ENCODE results near the gene CMTM8.

The CMTM8 gene

GRCh38 chr3:32195995-32196540, 42.4 kb upstream of the CMTM8 start:
- TF ChIP-seq POLR2AphosphoS5 (IDR thresholded peaks at IDR 0.05; ENCODE audit: low read depth, low read length) = no peak
- TF ChIP-seq TAF1 (IDR thresholded peaks at IDR 0.05; ENCODE audit: borderline replicate concordance, insufficient read depth, low read length) = no peak
- no peak for TF ChIP-seq REST (IDR thresholded peaks at IDR 0.05; ENCODE audit: insufficient read depth in 1 of 2, low read depth in 2 of 2, low read length in 2 of 2)
- no peak for TF ChIP-seq FOXP2 (optimal IDR thresholded peaks at IDR 0.05; ENCODE audit: borderline replicate concordance, extremely low read depth, extremely low read length, insufficient read depth)

GRCh38 chr3:32197991-32198390, 40.5 kb upstream of the CMTM8 start:
- TF ChIP-seq REST (IDR thresholded peaks at IDR 0.05; ENCODE audit: insufficient read depth in 1 of 2, low read depth in 2 of 2, low read length in 2 of 2) (no peak), POLR2AphosphoS5 (IDR thresholded peaks at IDR 0.05; ENCODE audit: low read depth, low read length) (no peak), TAF1 (IDR thresholded peaks at IDR 0.05; ENCODE audit: borderline replicate concordance, insufficient read depth, low read length) (no peak), FOXP2 (optimal IDR thresholded peaks at IDR 0.05; ENCODE audit: borderline replicate concordance, extremely low read depth, extremely low read length, insufficient read depth) (no peak), SIN3A (IDR thresholded peaks at IDR 0.05; ENCODE audit: borderline replicate concordance, insufficient read depth, low read length) (no peak)

GRCh38 chr3:32198714-32199113, 39.8 kb upstream of the CMTM8 start:
- TF ChIP-seq TAF1 (IDR thresholded peaks at IDR 0.05; ENCODE audit: borderline replicate concordance, insufficient read depth, low read length) = no peak
- TF ChIP-seq FOXP2 (optimal IDR thresholded peaks at IDR 0.05; ENCODE audit: borderline replicate concordance, extremely low read depth, extremely low read length, insufficient read depth) = no peak
- no peak for TF ChIP-seq SIN3A (IDR thresholded peaks at IDR 0.05; ENCODE audit: borderline replicate concordance, insufficient read depth, low read length)
- TF ChIP-seq REST (IDR thresholded peaks at IDR 0.05; ENCODE audit: insufficient read depth in 1 of 2, low read depth in 2 of 2, low read length in 2 of 2) = no peak
- TF ChIP-seq POLR2AphosphoS5 (IDR thresholded peaks at IDR 0.05; ENCODE audit: low read depth, low read length) = no peak

GRCh38 chr3:32200490-32200889, 38.0 kb upstream of the CMTM8 start:
- TF ChIP-seq FOXP2 (optimal IDR thresholded peaks at IDR 0.05; ENCODE audit: borderline replicate concordance, extremely low read depth, extremely low read length, insufficient read depth) = no peak
- TF ChIP-seq REST (IDR thresholded peaks at IDR 0.05; ENCODE audit: insufficient read depth in 1 of 2, low read depth in 2 of 2, low read length in 2 of 2) = no peak
- TF ChIP-seq POLR2AphosphoS5 (IDR thresholded peaks at IDR 0.05; ENCODE audit: low read depth, low read length) = no peak
- no peak for TF ChIP-seq SIN3A (IDR thresholded peaks at IDR 0.05; ENCODE audit: borderline replicate concordance, insufficient read depth, low read length)
- no peak for TF ChIP-seq TAF1 (IDR thresholded peaks at IDR 0.05; ENCODE audit: borderline replicate concordance, insufficient read depth, low read length)
